GM18519 (cell line): ENCODE data around the gene KRR1.
A peak's percentile ranks its signal among the peaks of the same experiment; 100 is the strongest.
"Not testable (repeated sequence)": the region's sequence is repeated elsewhere in the genome, so short reads cannot be mapped to it uniquely, and the experiment has no call there.

ENCODE experiments used
- ATAC-seq: cut with Tn5 transposase; IDR thresholded peaks from one replicate; pipeline ENCODE4 v1.9.1; 2021; ENCODE audit warnings: mild to moderate bottlenecking, moderate library complexity; ENCODE audit not compliant: unreplicated experiment, low FRiP score

The KRR1 gene

DNA sequence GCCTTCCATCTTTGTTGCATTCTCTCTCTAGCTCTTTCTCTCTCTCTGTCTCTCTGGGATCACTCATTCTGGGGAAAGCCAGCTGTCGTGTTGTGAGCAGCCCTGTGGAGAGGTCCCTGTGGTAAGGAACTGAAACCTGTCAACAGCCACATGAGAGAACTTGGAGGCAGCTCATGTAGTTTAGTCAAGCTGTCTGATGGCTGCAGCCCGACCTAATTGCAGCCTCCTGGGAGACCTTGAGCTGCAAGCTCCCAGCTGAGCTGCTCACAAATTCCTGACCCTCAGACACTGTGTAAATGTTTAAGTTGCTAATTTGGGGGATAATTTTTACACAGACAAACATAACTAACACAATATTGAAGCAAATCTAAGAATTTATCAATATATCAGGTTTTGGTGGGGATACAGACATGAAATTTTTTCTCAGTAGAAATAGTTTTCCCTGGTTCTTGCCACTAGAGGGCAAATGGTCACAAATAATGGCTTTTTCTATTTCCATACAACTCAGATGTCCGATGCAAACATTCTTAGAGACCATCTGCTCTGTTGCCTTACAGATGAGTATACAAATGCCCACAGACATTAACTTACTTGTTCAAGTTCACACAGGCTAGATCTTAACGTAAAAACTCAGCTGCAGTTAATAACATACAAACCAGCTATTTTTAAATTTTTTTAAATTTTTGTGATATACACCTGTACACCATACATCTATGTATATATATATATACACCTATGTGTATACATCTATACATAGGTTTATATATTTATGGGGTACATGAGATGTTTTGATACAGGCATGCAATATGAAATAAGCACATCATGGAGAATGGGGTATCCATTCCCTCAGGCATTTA is 15.5 kb upstream of the KRR1 start:
- ATAC-seq: peak; percentile 95

DNA sequence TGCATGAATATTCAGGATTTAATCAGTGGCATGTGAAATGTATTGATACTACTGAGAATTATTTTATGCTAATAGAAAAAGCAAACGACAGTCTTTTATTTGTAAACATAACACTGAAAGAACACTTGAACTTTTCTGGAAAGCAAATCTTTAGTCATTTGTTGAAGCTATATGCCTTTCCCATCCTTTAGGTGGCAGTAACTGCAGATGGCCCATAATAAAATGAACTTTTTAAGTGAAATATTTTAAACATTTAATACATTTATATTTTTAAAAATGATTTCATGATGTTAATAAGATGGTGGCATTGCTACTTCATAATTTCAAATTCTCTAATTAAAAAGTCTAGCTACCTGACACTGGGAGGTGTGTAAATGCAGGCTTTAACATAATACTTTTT is 13.9 kb upstream of the KRR1 start:
- ATAC-seq: no peak

DNA sequence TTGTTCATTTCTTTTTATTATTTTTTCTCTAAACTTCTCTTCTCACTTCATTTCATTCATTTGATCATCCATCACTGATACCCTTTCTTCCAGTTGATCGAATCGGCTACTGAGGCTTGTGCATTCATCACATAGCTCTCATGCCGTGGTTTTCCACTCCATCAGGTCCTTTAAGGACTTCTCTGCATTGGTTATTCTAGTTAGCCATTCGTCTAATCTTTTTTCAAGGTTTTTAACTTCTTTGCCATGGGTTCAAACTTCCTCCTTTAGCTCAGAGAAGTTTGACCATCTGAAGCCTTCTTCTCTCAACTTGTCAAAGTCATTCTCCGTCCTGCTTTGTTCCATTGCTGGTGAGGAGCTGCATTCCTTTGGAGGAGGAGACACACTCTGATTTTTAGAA is 10.7 kb upstream of the KRR1 start:
- not testable (repeated sequence) for ATAC-seq

DNA sequence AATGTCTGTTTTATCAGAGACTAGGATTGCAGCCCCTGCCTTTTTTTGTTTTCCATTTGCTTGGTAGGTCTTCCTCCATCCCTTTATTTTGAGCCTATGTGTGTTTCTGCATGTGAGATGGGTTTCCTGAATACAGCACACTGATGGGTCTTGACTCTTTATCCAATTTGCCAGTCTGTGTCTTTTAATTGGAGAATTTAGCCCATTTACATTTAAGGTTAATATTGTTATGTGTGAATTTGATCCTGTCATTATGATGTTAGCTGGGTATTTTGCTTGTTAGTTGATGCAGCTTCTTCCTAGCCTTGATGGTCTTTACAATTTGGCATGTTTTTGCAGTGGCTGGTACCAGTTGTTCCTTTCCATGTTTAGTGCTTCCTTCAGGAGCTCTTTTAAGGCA is 9.8 kb upstream of the KRR1 start:
- not testable (repeated sequence) for ATAC-seq

DNA sequence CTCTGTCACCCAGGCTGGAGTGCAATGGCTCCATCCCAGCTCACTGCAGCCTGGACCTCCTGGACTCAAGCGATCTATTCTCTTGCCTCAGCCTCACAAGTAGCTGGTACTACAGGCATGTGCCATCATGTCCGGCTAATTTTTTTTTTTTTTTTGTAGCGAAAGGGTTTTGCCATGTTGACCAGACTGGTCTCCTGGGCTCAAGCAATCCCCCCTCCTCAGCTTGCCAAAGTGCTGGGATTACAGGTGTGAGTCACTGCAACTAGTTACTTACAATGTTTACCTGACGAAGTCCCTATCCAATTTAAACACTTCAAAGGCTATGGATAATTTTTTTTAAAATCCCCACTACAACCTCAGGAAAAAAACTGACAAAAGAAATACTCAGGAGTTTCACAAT is 1.8 kb downstream of the KRR1 start:
- no peak for ATAC-seq

DNA sequence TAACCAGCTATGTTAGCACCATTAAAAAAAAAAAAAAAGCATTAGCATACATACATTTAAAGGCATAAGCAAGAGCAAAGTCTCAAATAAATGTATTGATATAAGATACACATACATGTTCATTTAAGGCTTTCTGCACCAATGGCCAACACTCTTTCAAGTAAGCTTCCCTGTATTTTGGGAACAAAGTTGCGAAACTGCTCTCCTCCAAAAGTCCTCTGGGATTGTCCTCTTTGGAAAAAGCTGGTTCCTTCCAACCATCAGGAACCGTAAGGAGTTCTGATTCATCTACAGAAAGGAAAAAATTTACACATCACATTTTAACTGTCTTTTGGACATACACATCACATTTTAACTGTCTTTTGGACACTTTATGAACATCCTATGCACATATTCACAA is 3.2 kb downstream of the KRR1 start:
- ATAC-seq: no peak

DNA sequence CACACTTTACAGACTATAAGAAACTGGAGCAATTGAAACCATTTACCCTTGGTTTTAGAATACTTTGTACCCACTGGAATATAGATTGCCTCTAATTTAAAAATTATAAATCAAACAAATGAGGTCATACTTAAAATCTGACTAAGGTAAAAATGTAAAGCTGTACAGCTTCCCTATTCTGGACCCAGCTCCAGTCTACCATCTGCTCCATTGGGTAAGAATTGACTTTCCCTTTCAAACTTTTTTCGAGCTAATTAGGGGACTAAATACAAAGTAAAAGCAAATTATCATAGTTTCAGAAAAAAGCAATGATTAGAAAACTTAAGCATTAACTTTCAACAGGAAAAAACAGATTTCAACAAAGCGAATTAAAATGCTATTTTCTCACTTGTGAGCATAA is 4.3 kb downstream of the KRR1 start:
- no peak for ATAC-seq

DNA sequence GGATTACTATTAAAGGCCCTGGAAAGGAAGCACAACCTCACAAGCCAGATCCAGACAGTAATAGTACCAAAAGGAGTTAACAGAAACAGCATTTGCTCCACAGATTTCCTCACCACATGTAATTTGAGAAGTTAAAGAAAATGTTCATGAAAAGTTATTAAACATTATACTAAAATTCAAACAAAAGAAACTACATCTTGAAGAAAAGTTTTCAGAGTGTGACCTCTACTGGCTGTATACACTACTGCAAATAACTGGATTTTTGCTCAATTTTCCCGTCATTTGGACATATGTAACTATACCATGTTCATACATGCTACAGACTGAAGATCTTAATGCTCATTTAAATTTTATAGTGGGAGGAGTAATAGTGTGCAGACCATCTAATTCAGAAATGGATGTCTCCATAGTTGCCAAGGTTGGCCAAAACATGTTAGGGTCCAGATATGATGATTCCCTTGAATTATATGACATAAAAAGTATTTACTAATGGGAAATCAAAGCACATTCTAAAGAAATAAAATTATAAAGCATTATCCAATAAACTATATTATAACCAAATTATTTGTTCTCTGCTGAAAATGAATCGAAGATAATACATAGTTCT is 5.6 kb downstream of the KRR1 start:
- ATAC-seq: no peak

DNA sequence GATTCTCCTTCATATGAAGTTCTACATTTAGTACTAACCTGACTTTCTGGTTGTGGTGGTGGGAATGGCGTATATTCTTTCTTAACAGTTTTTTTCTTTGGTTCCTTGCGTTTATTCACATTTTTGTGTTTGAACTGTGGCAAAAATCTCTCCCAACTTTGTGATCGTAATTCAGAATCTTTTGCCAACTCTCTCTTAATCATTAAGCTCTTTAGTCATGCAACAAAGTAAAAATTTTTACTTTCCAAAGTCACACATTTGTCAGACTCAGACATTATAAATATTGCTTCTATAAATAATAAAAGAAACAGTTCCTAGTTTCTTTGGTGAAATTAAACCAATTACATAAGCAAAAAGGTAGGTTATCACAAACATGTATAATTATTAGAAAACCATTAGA is 7.5 kb downstream of the KRR1 start:
- ATAC-seq: no peak

DNA sequence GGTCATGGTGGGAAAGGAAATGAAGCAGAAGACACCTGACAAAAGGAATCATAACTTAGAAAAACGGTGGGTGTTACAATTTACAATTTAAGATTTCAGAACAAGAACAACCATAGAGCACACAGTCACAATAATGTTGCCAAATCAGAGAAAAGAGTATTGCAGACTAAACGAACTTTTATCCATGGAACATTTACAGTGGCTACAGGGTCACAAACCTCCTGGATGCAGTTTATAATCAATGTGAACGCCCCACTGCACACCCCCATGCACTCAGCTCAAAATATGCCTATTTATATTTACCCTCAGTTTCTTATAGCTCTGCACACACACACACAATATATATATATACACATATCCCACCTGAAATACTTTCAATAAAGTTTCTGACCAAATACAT is 8.0 kb downstream of the KRR1 start:
- ATAC-seq: no peak

DNA sequence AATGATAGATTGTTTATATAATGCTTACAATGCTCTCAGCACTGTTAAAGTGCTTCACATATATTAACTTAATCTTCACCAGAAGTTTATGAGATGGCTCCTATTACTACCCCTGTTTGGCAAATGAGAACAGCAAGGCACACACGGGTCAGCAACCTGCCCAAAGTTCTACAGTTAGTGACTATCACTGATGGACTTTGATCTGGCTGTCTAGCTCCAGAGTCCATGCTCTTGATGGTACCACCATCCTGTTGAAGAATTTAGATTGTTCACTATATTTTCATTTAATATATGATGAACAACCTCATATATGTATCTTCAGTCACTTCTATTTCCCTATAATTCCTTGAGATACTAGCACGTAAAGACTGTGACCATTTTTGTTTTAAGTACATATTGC is 20.2 kb downstream of the KRR1 start:
- ATAC-seq: no peak

DNA sequence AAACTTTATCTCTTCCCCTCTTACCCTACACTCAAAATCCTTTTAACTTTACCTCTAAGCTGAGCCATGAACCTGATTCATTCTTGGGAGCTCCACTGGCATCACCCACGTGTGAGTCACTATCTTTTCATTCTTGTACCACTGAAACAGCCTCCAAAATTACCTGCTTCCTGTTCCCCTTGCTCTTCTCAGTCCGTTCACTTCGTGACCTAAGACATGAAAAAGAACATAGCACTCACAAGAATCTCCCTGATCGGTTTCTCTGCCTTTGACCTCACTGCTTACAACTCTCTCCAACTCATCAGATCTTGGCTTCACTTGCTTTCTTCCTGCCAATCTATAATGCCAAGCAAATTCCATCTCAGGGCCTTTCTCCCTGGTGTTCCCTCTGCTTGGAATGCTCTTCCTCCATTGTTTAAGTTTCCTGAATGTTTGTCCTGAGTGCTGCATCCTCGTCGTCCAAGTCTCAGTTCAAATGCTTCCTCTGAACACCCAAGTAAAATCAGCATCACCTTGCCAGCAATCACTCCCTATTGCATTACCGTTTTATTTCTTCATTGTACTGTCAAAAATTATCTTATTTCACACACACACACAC is 21.7 kb downstream of the KRR1 start:
- no peak for ATAC-seq

DNA sequence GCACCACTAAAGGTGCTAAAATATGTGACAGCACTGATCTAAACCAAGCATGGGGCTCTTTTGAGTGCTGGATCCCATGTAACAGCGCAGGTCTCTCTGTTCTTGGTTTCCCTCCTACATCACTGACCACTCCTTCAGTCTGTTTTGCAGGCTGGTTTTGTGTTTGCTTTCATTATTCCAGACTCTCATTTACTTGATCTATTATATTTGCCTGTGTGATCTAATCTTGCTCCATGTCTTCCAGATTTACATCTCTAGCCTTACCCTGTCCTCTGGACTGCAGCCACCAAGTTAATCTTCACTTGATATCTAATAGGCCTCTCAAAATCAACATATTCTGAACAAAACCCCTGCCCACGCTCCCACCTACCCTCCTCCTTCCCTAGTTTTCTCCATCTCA is 22.2 kb downstream of the KRR1 start:
- ATAC-seq: no peak

DNA sequence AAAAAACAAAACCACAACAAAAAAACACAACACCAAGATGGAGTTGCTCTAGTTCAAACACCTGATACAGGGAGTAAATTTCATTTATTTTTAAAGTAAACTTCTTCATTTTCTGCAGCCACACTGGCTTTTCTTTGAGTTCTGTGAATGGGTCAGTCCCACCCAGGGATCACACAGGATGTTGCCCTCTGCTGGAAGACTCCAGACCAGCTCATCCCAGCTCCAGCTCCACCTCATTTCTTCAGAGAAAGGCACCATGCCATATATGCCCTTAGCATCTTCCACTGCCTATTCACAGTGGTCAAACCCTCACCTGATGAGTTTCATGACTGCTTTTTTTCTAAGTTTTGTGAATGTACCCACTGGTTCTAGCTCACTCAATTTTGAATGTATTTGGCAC is 22.9 kb downstream of the KRR1 start:
- no peak for ATAC-seq

DNA sequence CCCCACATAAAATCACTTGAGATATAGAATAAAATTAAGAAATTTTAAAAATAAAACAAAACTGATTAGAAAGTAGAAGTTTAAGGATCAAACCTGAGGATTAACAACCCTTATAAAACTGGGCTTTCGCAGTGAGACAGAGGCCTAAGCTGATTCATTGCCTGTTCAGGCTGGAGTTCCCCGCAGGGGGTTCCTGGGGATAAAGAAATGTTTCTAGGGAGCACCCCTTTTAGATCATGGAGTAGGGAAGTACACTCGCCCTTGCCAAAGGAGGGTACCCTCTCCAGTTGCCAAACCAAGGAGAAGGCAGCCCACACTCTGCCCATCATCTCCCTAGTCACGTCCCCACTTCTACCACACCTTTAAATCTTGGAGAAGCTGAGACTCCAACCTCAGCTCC is 24.1 kb downstream of the KRR1 start:
- no peak for ATAC-seq

DNA sequence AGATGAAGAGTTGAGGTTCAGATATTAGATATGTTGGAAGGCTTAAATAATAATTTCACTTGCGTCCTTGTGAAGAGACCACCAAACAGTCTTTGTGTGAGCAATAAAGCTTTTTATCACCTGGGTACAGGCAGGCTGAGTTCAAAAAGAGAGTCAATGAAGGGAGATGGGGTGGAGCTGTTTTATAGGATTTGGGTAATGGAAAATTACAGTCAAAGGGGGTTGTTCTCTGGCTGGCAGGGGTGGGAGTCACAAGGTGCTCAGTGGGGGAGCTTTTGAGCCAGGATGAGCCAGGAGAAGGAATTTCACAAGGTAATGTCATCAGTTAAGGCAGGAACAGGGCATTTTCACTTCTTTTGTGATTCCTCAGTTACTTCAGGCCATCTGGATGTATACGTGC is 27.0 kb downstream of the KRR1 start:
- ATAC-seq: not testable (repeated sequence)

DNA sequence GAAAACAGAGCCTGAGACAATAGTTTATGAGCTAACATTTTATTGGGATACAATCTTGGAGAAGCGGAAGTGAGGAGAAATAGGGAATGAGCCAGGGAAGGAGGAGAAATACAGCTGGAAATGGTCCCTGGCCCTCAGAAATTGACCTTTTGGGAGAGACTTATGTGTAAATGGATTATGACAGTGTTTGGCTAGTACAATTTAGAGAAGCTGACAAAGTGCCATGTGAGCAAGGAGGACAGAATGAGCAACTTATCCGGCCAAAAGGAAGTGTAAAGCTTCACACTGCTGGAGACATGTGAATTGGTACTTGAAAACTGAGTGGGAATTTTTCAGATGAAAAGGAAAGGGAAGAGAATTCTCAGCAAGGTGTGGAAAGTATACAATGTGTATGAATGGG is 28.0 kb downstream of the KRR1 start:
- no peak for ATAC-seq

DNA sequence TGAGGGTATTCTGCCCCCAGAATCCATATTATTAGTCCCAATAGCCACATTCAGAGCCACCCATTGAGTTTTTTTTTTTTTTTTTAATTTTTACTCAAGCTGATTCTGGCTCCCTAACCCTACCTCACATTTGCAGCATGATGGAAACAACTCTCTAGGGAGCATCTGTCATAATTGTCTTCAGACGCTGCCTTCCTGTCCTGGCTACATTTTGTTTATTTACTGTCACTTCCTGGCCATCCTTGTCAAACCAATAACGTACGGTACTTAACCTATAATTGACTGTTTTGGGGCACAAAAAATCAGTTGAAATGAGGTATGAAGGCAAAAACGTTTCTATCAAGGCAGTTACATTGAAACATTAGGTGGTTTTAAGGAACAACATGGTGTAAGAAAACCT is 28.8 kb downstream of the KRR1 start:
- no peak for ATAC-seq

DNA sequence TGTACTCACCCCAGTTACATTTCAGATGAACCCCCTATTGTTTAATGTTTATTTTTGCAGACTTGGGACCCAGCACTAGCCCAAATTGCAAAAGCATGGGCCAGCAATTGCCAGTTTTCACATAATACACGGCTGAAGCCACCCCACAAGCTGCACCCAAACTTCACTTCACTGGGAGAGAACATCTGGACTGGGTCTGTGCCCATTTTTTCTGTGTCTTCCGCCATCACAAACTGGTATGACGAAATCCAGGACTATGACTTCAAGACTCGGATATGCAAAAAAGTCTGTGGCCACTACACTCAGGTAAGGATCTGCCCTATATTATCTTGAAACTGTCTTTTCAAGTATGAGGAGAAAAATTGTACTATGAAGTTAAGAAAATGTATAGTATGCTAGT is 29.6 kb downstream of the KRR1 start:
- ATAC-seq: no peak

DNA sequence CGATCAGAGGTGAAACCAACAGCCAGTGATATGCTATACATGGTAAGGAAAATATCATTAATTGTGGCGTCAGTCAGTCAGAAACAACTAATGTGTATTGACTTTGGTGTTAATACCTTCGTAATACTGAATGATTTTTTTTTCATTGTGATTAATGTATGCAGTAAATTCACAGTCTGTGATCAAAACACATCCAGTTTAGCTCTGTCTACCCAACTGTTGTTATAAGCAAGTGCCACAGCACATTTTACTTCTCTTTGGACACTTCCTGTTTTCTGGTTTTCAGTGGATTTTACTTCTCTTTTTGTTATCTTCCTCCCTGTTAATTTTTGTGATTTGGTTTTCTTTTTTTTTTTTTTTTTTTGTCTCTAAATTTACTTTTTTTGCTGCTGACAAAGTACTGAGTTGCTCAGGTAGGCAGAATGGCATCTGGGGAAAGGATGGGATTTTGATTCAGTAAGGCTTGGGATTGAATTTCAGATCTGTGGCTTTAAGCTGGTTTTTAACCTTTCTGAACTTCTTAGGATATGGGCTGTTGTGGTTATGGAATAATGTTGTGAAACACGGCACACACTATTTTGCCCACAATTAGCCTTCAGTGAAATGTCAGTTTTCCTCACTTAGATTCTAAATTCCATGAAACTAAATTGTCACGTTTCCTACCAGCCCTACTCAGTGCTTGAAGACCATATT is 30.2 kb downstream of the KRR1 start:
- peak; percentile 1 for ATAC-seq

DNA sequence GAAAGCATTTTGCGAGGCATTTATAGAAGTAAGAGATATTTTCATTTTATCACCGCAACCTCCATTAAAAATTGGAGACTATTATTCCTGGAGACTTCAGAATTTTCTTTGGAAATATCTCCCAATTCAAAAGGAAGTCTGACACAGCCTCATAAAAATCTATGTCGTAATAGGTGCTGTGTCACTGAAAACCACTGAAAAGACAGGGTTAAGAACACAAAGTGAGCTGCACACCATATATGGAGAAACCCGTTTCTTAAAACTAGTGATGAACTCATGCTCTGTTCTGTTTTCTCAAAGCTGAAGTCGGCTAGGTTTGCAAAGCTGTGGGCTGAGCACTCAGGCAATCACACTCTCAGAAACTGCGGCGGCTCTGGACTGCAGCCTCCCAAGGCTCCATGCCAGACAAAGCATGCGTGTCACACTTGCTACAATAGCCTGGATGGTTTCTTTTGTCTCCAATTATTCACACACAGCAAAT is 30.9 kb downstream of the KRR1 start, which contains the start of gene GLIPR1:
TSS of gene GLIPR1 (plus strand) at position 287 of the 481 bp plus-strand sequence. CDS start at position 413, 126 bp downstream.
- peak; percentile 88 for ATAC-seq
